A549 (cell line): ENCODE measurements around the gene PVALEF.

Experiments used
- BHLHE40 ChIP-seq: IDR thresholded peaks from 2 replicates; pipeline ENCODE4 v1.6.1; 2012; ENCODE audit warnings: low read depth, low read length, inconsistent platforms
- CHD2 ChIP-seq: fragments of 150-350 bp; IDR thresholded peaks from 2 replicates; pipeline ENCODE4 v1.6.1; 2014; ENCODE audit warnings: low read length; ENCODE audit not compliant: partially characterized antibody
- CTCF ChIP-seq: fragments of >200 bp; sonication (Bioruptor Twin); formaldehyde crosslinking; IDR thresholded peaks from 3 replicates; pipeline ENCODE4 v1.5.1; 2016
- EP300 ChIP-seq, 2 experiments: fragments of >200 bp; sonication (Bioruptor Twin); formaldehyde crosslinking; IDR thresholded peaks; 2 replicates in 1 of 2; 3 replicates in 1 of 2; pipeline ENCODE4 v1.6.1; 2016 to 2017
- FOXS1 ChIP-seq: fragments of 250-450 bp; sonication (Bioruptor Pico); IDR thresholded peaks from 2 replicates; pipeline ENCODE4 v1.5.0; 2020; ENCODE audit warnings: mild to moderate bottlenecking, moderate library complexity
- HDAC2 ChIP-seq: fragments of 200-600 bp; sonication (generic); IDR thresholded peaks from 2 replicates; pipeline ENCODE4 v1.6.1; 2016
- HMGXB4 ChIP-seq: fragments of 250-450 bp; sonication (Bioruptor Pico); IDR thresholded peaks from 2 replicates; pipeline ENCODE4 v1.5.0; 2021; ENCODE audit warnings: mild to moderate bottlenecking, moderate library complexity, borderline replicate concordance
- JUNB ChIP-seq: fragments of >200 bp; sonication (Bioruptor Twin); formaldehyde crosslinking; IDR thresholded peaks from 2 replicates; pipeline ENCODE4 v1.6.1; 2016
- MAX ChIP-seq: IDR thresholded peaks from 2 replicates; pipeline ENCODE4 v1.6.1; 2012
- PHF8 ChIP-seq: fragments of 200-600 bp; sonication (generic); IDR thresholded peaks from 2 replicates; pipeline ENCODE4 v1.6.1; 2016; ENCODE audit warnings: low read depth, mild to moderate bottlenecking, antibody characterized with exemption, moderate library complexity, borderline replicate concordance
- POLR2A ChIP-seq: IDR thresholded peaks from 2 replicates; pipeline ENCODE4 v1.6.1; 2012; ENCODE audit warnings: mild to moderate bottlenecking, low read length
- RAD21 ChIP-seq, 2 experiments: fragments of >200 bp in 1 of 2; sonication (Bioruptor Twin) in 1 of 2; formaldehyde crosslinking in 1 of 2; IDR thresholded peaks in 1 of 2; conservative IDR thresholded peaks in 1 of 2; 2 replicates in 1 of 2; 3 replicates in 1 of 2; pipeline ENCODE4 v1.6.1; 2012 to 2018; ENCODE audit warnings: inconsistent platforms in 1 of 2
- RCOR1 ChIP-seq: fragments of 150-350 bp; IDR thresholded peaks from 2 replicates; pipeline ENCODE4 v1.6.1; 2014; ENCODE audit warnings: antibody characterized with exemption, low read length, low read depth
- RNF2 ChIP-seq: fragments of 200-600 bp; sonication (generic); IDR thresholded peaks from 2 replicates; pipeline ENCODE4 v1.6.1; 2016; ENCODE audit warnings: low read depth, mild to moderate bottlenecking, antibody characterized with exemption, moderate library complexity, borderline replicate concordance

GRCh38 chr17:81182596-81182995 lies 17.3 kb downstream of the PVALEF start:
- TF ChIP-seq POLR2A (no peak), JUNB (no peak), BHLHE40 (no peak), CTCF (no peak), HDAC2 (no peak), HMGXB4 (no peak), EP300 (IDR thresholded peaks at IDR 0.05) (no peak), MAX (no peak), RAD21 (conservative IDR thresholded peaks at IDR 0.05 in 1 of 2, IDR thresholded peaks at IDR 0.05 in 1 of 2) (no peak), RNF2 (no peak), CHD2 (no peak), RCOR1 (no peak), FOXS1 (CRISPR knock-in tag) (no peak), PHF8 (no peak)
